SK-N-SH treated with all-trans-retinoic acid at 6 μM for 48 hours (cell line): ENCODE results near the gene DYNLL1.

Source experiments
- ATAC-seq: fragments of 200-7000 bp; cut with Tn5 transposase; 3 replicates; pipeline ENCODE4 v1.9.1; 2020; ENCODE audit warnings: mild to moderate bottlenecking, moderate library complexity
- ARNTL ChIP-seq: fragments of 450-650 bp; formaldehyde crosslinking; IDR thresholded peaks from 2 replicates; pipeline ENCODE4 v1.5.0; 2020; ENCODE audit warnings: low read depth, mild to moderate bottlenecking, moderate library complexity, borderline replicate concordance
- CSDC2 ChIP-seq: fragments of 250-450 bp; sonication (Bioruptor Pico); IDR thresholded peaks from 2 replicates; pipeline ENCODE4 v1.5.0; 2020; ENCODE audit warnings: mild to moderate bottlenecking, moderate library complexity
- CSRNP3 ChIP-seq: fragments of 250-450 bp; sonication (Bioruptor Pico); IDR thresholded peaks from 2 replicates; pipeline ENCODE4 v1.5.1; 2021; ENCODE audit warnings: mild to moderate bottlenecking, moderate library complexity
- ESRRG ChIP-seq: fragments of 250-450 bp; sonication (Bioruptor Pico); IDR thresholded peaks from 2 replicates; pipeline ENCODE4 v1.6.1; 2021; ENCODE audit warnings: mild to moderate bottlenecking
- GLIS3 ChIP-seq: fragments of 250-450 bp; sonication (Bioruptor Pico); IDR thresholded peaks from 2 replicates; pipeline ENCODE4 v1.5.0; 2020; ENCODE audit warnings: mild to moderate bottlenecking, moderate library complexity
- ISL1 ChIP-seq: fragments of 250-450 bp; sonication (Bioruptor Pico); IDR thresholded peaks from 2 replicates; pipeline ENCODE4 v2.1.2; 2022; ENCODE audit warnings: mild to moderate bottlenecking, moderate library complexity
- OSR1 ChIP-seq: fragments of 250-450 bp; sonication (Bioruptor Pico); IDR thresholded peaks from 2 replicates; pipeline ENCODE4 v1.8.0; 2022; ENCODE audit warnings: moderate library complexity, mild to moderate bottlenecking, inconsistent platforms
- PATZ1 ChIP-seq: fragments of 250-450 bp; sonication (Bioruptor Pico); IDR thresholded peaks from 2 replicates; pipeline ENCODE4 v1.8.0; 2020; ENCODE audit warnings: mild to moderate bottlenecking, moderate library complexity, borderline replicate concordance
- POU6F1 ChIP-seq: fragments of 250-450 bp; sonication (Bioruptor Pico); IDR thresholded peaks from 2 replicates; pipeline ENCODE4 v1.8.0; 2021; ENCODE audit warnings: low read depth, mild to moderate bottlenecking, moderate library complexity, borderline replicate concordance
- PPARA ChIP-seq: fragments of 250-450 bp; sonication (Bioruptor Pico); IDR thresholded peaks from 2 replicates; pipeline ENCODE4 v1.5.0; 2020; ENCODE audit warnings: mild to moderate bottlenecking, borderline replicate concordance
- SNAI2 ChIP-seq: fragments of 250-450 bp; sonication (Bioruptor Pico); IDR thresholded peaks from 2 replicates; pipeline ENCODE4 v1.5.0; 2020; ENCODE audit warnings: mild to moderate bottlenecking, moderate library complexity
- TCF4 ChIP-seq: fragments of 250-450 bp; sonication (Bioruptor Pico); IDR thresholded peaks from 2 replicates; pipeline ENCODE4 v1.8.0; 2021; ENCODE audit warnings: mild to moderate bottlenecking, moderate library complexity, borderline replicate concordance
- TOX ChIP-seq: fragments of 250-450 bp; sonication (Bioruptor Pico); IDR thresholded peaks from 2 replicates; pipeline ENCODE4 v1.8.0; 2021; ENCODE audit warnings: mild to moderate bottlenecking, moderate library complexity, borderline replicate concordance
- TSHZ2 ChIP-seq: fragments of 250-450 bp; sonication (Bioruptor Pico); IDR thresholded peaks from 2 replicates; pipeline ENCODE4 v1.5.0; 2020; ENCODE audit warnings: mild to moderate bottlenecking, moderate library complexity
- ZC3H10 ChIP-seq: fragments of 250-450 bp; sonication (Bioruptor Pico); IDR thresholded peaks from 2 replicates; pipeline ENCODE4 v1.5.1; 2021; ENCODE audit warnings: mild to moderate bottlenecking, moderate library complexity
- ZFP3 ChIP-seq: fragments of 250-450 bp; sonication (Bioruptor Pico); IDR thresholded peaks from 2 replicates; pipeline ENCODE4 v1.5.0; 2020; ENCODE audit warnings: mild to moderate bottlenecking, moderate library complexity
- ZFP30 ChIP-seq: fragments of 450-650 bp; formaldehyde crosslinking; IDR thresholded peaks from 2 replicates; pipeline ENCODE4 v1.5.0; 2022; ENCODE audit warnings: mild to moderate bottlenecking, moderate library complexity
- ZNF565 ChIP-seq: fragments of 450-650 bp; formaldehyde crosslinking; conservative IDR thresholded peaks from 2 replicates; pipeline ENCODE4 v1.5.0; 2020; ENCODE audit warnings: low read depth, mild to moderate bottlenecking, moderate library complexity
- ZNF70 ChIP-seq: fragments of 450-650 bp; formaldehyde crosslinking; IDR thresholded peaks from 2 replicates; pipeline ENCODE4 v1.5.0; 2020; ENCODE audit warnings: mild to moderate bottlenecking, moderate library complexity
- ZNF8 ChIP-seq: fragments of 450-650 bp; formaldehyde crosslinking; IDR thresholded peaks from 2 replicates; pipeline ENCODE4 v1.5.0; 2020; ENCODE audit warnings: mild to moderate bottlenecking, moderate library complexity
- TF ChIP-seq, protein P1 (sequence below): fragments of 250-450 bp; sonication (Bioruptor Pico); IDR thresholded peaks from 2 replicates; pipeline ENCODE4 v1.5.1; 2020; ENCODE audit warnings: low read depth, mild to moderate bottlenecking, moderate library complexity

DYNLL1 gene

DNA sequence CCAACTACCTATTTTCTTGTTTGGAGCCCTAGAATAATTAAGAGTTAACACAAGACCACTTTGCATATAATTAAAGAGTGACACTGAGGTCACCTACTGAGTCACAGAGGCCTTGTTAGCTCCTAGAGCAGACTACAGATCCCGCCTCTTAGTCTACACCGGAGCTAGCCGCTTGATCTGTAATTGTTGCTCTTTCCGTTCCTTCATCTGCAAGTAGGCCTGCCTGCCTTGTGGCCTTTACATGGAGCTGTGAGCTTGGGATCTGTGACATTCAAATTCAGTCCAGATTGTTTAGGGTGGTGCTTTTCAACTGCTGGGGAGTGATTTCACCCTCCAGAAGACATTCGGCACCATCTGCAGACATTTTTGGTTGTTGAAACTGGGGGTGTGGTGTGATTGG, 5.6 kb upstream of the DYNLL1 start:
- no peak for ATAC-seq
- TF ChIP-seq ZNF8 (CRISPR knock-in tag), result no peak
- TF ChIP-seq ZNF70, result no peak
- no peak for TF ChIP-seq ZC3H10 (CRISPR knock-in tag)
- no peak for TF ChIP-seq ZFP30
- TF ChIP-seq POU6F1 (CRISPR knock-in tag), result no peak
- no peak for TF ChIP-seq TSHZ2 (CRISPR knock-in tag)
- TF ChIP-seq PPARA (CRISPR knock-in tag), result no peak
- no peak for TF ChIP-seq PATZ1
- TF ChIP-seq OSR1 (CRISPR knock-in tag), result no peak
- TF ChIP-seq GLIS3 (CRISPR knock-in tag), result no peak
- TF ChIP-seq, protein P1, sequence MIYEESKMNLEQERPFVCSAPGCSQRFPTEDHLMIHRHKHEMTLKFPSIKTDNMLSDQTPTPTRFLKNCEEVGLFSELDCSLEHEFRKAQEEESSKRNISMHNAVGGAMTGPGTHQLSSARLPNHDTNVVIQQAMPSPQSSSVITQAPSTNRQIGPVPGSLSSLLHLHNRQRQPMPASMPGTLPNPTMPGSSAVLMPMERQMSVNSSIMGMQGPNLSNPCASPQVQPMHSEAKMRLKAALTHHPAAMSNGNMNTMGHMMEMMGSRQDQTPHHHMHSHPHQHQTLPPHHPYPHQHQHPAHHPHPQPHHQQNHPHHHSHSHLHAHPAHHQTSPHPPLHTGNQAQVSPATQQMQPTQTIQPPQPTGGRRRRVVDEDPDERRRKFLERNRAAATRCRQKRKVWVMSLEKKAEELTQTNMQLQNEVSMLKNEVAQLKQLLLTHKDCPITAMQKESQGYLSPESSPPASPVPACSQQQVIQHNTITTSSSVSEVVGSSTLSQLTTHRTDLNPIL (CRISPR knock-in tag), result no peak
- no peak for TF ChIP-seq CSRNP3
- TF ChIP-seq CSDC2 (CRISPR knock-in tag), result no peak

GRCh38 chr12:120490833-120491512, 4.9 kb upstream of the DYNLL1 start:
- TF ChIP-seq ESRRG (no peak), ZFP30 (no peak), ARNTL (CRISPR knock-in tag) (no peak), ZFP3 (CRISPR knock-in tag) (no peak), TCF4 (CRISPR knock-in tag) (no peak), ISL1 (no peak), CSDC2 (CRISPR knock-in tag) (no peak), SNAI2 (CRISPR knock-in tag) (no peak), ZNF70 (no peak), TOX (CRISPR knock-in tag) (no peak), ZNF565 (CRISPR knock-in tag) (no peak)
- TF ChIP-seq, protein P1 (CRISPR knock-in tag), result no peak

More at GRCh38 chr12:120490833-120491512, 4.9 kb upstream of the DYNLL1 start:
- ATAC-seq, result no peak
